GM19395 (cell line): ENCODE data around the gene CIAO2A.
A peak's percentile ranks its signal among the peaks of the same experiment; 100 is the strongest.
"Not testable (repeated sequence)": the region's sequence is repeated elsewhere in the genome, so short reads cannot be mapped to it uniquely, and the experiment has no call there.

Experiments used
- ATAC-seq: cut with Tn5 transposase; IDR thresholded peaks from one replicate; pipeline ENCODE4 v1.9.1; 2021; ENCODE audit warnings: mild to moderate bottlenecking, moderate library complexity; ENCODE audit not compliant: unreplicated experiment

The CIAO2A gene

DNA sequence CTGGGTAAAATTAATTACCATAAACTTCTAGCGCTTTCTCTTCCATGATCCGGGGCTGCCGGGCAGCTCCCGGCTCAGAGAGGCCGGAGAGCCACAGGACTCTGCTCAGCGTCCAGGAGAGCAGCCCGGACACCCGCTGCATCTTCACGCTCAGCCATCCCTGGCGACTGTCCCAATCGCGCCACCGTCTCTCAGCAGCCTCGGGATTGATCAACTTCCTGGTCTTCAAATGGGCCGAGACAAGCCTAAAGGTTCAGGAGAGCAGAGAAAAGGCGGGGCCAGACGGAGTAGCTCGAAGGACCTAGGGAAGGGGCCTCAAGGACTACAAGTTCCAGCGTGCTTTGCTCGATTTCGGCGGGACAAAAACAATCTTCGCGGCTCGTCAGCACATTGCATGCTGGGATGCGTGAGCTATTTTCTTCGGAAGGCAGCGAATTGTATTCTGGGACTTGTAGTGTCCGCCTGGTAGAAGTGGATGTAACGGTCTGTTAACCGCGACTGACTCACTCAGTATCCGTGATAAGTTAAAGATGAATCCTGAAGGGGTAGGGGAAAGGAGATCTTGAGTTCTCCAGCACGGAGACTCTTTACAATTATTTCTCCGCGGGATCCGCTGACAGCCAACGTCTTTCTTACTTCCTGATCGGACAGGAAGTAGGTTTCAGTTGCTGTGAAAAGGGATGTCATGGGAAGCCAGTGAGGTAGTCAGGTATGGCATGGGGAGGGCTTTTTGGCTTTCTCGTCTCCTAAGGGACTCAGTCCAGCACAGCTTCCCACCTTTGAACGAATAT is at the start of gene CIAO2A:
Gene CIAO2A (minus strand): TSS at position 212 of the 791 bp plus-strand sequence. CDS start 70 bp downstream, at position 142.
- peak; percentile 66 for ATAC-seq

- no peak for ATAC-seq
These were observed 49.6 kb upstream of the CIAO2A start for GRCh38 chr15:64143276-64143675.

DNA sequence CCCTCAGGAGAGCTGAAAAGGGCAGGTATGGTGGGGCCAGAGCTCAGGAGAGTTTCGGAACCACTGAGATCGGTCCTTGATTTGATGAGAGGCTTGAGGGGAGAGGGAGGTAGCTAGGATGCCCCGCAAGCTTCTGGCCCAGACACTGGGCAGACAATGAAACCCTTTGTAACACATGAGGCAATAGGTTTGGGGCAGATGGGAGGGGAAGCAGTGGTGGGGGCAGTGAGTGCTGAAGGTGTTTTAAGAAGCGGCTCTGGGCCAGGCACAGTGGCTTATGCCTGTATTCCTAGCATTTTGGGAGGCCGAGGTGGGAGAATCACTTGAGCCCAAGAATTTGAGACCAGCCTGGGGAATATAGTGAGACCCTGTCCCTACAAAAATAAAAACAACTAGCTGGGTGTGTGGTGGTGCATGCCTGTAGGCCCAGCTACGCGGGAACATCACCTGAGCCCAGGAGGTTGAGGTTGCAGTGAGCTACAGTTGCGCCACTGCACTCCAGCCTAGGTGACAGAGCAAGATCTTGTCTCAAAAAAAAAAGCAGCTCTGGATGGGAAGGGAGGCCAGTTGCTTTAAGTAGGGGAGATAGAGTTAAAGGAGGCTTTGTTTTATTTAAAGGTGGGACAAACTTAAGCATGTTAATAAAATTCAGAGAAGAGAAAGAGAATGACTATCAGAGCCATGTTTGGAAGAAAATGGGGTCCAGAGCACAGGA is 48.3 kb upstream of the CIAO2A start:
- no peak for ATAC-seq

DNA sequence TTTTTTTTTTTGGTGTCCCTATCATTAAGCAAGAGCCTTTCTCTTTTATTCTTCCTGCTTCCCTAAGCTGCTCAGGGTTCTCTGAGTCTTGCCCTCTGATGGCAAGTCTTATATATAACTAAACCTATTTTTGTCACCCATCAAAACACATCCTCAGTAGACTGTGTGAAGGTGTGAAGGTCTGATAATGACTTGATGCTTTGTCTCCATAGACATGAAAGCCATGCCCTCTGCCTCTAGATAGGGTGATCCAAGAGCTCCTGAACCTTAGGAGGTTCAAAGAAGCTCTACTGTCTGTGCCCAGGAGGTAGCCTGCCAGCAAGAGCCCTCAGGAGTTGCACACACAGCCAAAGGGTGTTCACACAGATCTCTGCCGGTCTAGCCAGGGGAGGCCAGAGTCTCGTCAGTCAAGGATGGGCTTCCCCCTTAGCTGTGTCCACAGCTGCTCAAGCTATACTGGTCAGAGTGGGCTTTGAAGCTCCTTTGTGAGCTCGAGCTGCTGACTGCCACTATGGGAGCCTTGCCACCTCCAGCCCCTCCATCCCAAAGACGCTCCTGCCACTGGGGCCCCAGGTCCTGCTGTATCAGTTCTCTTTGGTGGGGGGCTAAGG is 44.8 kb upstream of the CIAO2A start:
- no peak for ATAC-seq

DNA sequence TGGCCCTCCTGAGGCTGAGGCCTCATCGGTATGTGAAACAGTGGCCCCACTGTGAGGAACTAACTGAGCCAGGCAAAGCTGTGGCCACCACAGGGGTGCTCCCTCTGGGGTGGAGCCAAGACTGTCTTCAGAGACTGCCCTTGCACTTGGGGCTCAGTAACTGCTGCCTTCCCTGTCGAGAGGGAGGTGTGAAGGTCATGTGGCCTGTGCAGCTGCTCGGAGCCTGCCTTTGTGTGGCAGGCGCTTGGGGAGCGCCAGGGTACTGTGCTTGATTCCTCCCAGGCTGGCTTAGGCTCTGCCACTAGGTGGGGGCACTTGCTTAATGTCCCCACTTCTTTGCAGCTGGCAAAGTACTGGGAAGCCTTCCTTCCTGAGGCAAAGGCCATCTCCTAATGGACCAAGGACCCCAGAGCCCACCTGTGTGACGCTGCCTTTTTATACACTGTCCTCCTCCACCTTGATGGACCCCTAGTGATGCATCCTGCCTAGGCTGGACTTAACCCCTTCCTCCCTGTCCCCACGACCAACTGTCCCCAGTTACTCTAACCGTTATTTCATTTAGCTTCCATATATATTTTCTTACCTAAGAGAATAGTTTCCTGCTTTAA is 43.7 kb upstream of the CIAO2A start:
- no peak for ATAC-seq

GRCh38 chr15:64136347-64136746 is 42.7 kb upstream of the CIAO2A start:
- ATAC-seq, result no peak

- no peak for ATAC-seq
These were observed 40.7 kb upstream of the CIAO2A start for GRCh38 chr15:64134345-64134829.

- no peak for ATAC-seq
These were observed 40.1 kb upstream of the CIAO2A start for GRCh38 chr15:64133623-64134344.

GRCh38 chr15:64132217-64132616 is 38.6 kb upstream of the CIAO2A start:
- no peak for ATAC-seq

DNA sequence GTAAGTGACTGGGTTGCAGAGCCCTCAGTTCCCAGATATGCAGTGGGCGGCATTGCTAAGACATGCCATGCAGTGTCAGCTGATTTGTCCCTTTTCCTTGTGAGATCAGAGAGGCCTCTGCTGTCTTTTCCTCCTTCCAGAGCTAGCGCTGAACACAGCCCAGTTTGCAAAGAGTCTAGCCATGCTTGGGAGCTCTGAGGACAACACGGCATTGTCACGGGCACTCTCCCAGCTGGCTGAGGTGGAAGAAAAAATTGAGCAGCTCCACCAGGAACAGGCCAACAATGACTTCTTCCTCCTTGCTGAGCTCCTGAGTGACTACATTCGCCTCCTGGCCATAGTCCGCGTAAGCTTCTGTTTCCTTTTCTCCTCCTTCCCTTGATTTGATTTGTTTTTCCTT is 37.9 kb upstream of the CIAO2A start:
- ATAC-seq, result no peak

DNA sequence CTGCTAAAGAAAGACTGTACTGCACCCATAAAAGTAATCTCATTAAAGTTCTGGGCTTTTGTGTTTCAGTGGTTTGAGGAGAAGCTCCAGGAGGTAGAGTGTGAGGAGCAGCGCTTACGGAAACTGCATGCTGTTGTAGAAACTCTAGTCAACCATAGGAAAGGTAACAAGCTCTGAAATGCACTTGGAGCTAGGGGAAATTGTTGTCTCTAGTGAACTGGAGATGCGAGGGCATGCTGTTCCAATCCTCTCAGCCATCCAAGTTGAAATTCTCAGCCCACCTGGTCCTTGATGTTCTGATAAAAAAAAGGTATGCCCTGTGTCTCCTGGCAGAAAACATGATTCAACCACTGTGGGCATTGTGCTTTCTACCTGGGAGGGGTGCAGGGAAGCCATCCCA is 36.5 kb upstream of the CIAO2A start:
- ATAC-seq, result no peak

DNA sequence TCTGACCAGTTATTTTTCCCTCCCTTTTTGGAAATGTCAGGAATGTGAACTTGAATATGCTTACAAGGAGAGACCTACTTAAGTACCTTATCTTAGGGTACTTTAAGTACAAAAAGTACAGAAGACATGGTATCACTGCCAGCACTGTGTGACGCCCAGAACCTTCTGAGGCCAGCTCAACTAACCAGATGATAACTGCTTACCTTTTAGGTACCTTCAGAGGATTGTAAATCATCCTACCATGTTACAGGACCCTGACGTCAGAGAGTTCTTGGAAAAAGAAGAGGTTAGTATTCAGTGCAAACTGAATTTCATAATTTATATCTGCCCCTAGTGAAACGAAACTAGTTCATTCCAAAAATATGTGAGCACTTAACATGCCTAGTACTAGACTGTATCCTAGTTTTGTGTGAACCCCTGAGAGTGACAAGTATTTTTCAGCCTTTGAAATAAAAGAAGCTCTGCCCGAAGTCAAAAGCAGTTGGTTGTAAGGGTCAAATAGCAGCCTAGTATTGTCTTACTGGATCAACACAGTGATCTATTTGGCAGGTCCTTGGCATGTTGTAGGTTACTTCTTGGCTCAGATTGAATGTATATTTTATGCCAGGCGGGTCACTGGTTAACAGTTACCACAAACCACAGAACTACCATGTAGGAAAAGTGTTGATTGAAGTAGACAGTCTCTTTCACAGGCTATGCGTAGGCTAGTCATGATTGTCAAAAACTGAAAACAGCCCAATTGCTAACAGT is 34.1 kb upstream of the CIAO2A start:
- ATAC-seq, result no peak

GRCh38 chr15:64125978-64126377 is 32.3 kb upstream of the CIAO2A start:
- ATAC-seq, result no peak

- no peak for ATAC-seq
These were observed 29.3 kb upstream of the CIAO2A start for GRCh38 chr15:64122936-64123351.

DNA sequence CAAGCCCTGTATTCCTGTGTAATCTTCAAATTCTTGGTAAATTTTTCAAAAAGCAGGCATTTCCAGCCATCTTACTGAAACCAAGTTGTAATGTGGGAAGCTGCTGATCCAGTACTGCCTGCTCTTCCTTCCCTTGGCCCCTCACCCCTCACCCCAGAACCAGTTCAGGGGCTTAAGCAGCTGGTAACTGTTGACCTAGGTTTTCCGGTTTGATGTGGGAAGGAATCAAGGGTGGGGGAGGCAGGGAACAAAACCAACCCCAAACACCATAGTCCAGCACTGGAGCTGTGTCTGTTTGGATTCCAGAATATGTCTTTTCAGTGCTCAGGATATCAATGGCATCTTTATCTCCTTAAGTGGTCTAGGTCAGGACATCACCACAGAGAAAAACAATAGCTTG is 28.8 kb upstream of the CIAO2A start:
- ATAC-seq, result no peak

- no peak for ATAC-seq
These were observed 28.0 kb upstream of the CIAO2A start for GRCh38 chr15:64121614-64122013.

DNA sequence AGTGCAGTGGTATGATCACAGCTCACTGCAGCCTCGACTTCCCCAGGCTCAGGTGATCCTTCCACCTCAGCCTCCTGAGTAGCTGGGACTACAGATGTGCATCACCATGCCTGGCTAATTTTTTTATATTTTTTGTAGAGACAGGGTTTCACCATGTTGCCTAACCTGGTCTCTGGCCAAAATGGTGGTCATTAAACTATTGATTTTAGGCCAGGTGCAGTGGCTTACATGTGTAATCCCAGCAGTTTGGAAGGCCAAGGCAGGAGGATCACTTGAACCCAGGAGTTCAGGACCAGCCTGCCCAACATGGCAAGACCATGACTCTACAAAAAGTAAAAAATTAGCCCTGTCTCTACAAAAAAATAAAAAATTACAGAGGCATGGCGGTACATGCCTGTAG is 26.7 kb upstream of the CIAO2A start:
- not testable (repeated sequence) for ATAC-seq

- ATAC-seq, result no peak
These were observed 24.3 kb upstream of the CIAO2A start for GRCh38 chr15:64117759-64118487.

DNA sequence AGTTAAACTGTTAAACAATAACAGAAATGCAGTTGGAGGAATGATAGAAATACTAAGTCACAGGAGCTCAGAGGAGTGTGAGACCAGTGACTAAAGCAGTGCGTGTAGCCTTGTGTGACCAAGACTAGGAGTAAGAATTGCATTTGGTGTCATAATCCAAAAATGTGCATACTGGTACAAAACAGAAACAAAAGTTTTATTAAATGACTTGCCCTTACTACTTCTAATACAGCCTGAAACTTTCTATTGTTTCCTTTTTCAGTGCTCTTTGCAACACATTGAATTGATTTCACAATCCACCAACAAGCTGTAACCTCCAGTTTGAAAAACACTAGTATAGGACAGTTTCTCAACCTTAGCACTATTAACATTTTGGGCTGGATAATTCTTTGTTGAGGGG is 19.3 kb upstream of the CIAO2A start:
- no peak for ATAC-seq
